GM21390 (cell line): ENCODE data around the gene FRYL.
A peak's percentile ranks its signal among the peaks of the same experiment; 100 is the strongest.
"Not testable (repeated sequence)": the region's sequence is repeated elsewhere in the genome, so short reads cannot be mapped to it uniquely, and the experiment has no call there.

Source experiments
- ATAC-seq: cut with Tn5 transposase; IDR thresholded peaks from one replicate; pipeline ENCODE4 v1.9.1; 2021; ENCODE audit not compliant: unreplicated experiment

FRYL gene

GRCh38 chr4:48668254-48669017 is 111.6 kb downstream of the FRYL start:
- ATAC-seq: peak; percentile 72

DNA sequence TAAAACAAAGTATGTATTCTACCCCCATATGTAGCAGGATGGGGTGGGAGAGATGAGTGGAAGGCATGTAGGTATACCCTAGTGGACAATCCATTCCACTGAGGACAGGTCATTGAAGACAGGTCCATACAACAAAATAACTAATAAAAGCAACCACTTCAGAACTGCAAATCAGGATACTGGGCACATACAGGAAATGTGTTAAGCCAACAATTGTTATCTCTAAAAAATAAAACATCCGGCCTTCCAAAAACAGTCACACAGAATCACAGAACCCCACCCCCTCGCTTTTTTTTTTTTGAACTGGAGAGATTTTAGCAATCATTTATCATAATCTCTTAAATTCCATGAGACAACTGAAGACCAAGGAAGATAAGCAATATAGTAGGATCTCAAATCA is 112.9 kb downstream of the FRYL start:
- ATAC-seq: no peak

DNA sequence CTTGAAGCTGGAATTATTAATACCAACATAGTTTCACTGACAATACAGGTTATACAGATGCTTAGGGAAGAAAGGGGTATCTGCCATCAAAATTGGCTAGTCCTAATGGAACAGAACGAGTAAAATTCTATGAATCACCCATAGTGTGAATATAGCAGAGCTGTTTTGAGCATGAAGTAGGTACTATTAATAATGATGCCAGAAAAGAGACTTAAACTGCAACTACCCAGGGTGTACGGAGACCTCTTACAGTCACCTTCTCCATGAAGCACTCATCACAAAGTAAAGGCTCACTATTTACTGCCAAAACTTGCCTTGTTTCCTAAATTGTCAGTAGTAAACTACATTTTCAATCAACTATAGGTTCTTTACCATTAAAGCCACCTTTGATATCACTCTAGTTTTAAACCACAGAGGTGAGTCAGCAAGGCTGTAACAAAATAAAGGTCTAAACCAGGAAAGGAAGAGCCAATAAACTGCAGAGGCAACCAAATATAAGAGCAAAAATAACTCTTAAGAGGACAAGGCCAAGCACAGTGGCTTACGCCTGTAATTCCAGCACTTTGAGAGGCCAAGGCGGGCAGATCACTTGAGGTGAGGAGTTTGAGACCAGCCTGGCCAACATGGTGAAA is 114.4 kb downstream of the FRYL start:
- ATAC-seq: no peak

- ATAC-seq: no peak
Observed at GRCh38 chr4:48664938-48665337, 115.1 kb downstream of the FRYL start.

- no peak for ATAC-seq
Observed at GRCh38 chr4:48661391-48661790, 118.7 kb downstream of the FRYL start.

GRCh38 chr4:48660347-48660746 is 119.7 kb downstream of the FRYL start:
- ATAC-seq: no peak

DNA sequence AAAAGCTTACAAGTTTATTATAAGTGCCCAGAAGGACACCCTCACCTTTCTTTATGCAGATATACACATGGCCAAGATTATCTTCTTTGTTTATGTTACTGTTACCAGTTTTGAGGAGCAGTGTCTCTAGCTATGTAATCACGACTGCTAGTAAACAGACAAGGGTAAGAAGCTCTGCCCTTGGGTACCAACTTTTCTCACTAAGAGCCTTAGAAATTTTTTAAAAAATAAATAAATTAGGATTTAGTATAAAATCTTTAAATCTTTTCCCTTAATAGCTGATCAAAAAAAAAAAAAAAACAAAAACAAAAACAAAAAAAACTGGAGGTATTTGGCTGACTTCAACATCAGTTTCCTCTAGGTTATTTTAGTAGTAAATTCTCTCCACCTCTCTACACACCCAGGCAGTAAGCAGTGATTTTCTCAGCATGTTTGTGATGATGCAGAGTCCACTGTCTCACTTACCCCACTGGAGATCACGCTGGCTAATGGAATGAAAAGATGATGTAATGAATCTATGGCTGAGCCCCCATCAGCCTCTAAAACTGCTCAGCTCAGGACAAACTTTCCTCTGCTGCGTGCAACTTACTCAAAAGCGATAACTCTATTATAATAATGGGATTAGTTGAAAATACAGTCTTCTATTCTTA is 125.9 kb downstream of the FRYL start:
- ATAC-seq: no peak

- no peak for ATAC-seq
Observed at GRCh38 chr4:48653217-48654014, 126.7 kb downstream of the FRYL start.

- no peak for ATAC-seq
Observed at GRCh38 chr4:48651914-48652313, 128.2 kb downstream of the FRYL start.

DNA sequence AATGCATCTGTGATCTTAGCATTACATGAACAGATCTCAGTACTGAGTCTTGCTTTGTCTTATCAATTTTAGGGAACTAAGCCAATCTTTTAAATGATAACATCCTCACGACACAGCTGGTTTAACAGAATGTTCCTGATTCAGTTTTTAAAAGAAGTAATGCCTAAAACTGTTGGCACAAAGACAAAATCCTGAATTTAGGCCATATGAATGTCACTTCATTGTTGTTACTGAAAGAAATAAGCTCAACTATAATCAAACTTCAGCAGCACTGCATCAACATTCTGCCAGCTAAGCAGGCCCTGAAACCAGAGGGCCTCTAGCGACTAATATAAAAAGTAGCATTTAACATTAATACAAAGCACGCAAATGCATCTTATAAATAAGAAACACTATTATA is 130.6 kb downstream of the FRYL start:
- ATAC-seq: no peak

DNA sequence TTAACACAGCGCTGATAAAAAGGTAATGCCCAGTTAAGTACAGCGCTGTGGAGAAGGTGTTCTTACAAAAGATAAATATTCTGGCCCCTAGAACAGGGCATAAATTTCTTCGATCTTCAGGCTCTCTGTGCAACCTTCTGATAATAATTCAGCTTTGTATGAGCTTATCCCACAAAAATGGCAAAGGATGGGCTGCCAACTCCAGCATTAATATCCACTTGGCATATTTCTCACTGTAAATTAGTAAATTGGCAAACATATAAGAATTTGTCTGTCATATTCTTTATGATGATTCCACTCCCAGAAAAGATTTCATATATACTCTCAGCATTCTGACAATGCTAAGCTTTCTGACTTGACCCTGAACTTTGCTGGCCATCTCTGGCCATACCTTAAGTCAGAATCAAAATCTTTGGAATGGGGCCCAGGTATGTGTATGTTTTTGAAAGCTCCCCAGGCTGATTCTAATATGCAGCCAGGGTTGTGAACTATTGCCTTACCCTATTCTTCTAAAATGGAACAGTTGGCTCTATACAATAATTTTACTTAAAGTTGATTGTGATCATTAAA is 134.8 kb downstream of the FRYL start:
- ATAC-seq: no peak

- no peak for ATAC-seq
Observed at GRCh38 chr4:48642421-48643374, 137.4 kb downstream of the FRYL start.

- no peak for ATAC-seq
Observed at GRCh38 chr4:48641401-48641800, 138.7 kb downstream of the FRYL start.

DNA sequence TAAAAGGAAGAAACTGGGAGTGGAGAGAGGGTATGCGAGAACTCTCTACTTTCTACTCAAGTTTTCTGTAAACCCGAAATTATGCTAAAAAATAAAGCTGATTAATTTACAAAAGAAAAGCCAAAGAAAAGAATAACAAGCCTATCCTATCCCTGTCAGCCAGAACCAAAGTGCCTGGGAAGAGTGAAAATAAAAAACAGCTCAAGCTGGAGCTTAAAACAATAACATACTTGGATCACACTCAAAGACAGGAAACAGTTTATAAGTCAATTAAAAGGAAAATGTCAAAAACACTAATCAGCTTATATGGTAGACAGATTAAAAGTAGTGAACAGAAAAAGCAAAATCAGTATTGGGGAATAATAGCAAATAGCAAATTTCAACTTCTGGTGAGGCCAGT is 139.4 kb downstream of the FRYL start:
- ATAC-seq: no peak

DNA sequence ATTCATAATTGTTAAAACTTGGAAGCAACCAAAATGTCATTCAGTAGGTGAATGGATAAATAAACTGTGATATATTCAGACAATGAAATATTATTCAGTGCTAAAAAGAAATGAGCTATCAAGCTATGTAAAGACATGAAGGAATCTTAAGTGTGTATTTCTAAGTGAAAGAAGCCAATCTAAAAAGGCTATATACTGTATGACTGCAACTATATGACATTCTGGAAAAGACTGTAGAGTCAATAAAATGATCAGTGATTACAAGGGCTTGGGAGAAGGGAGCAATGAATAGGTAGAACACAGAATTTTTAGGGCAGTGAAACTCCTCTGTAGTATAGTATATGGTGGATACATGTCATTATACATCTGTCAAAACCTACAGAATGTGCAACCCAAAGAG is 139.9 kb downstream of the FRYL start:
- no peak for ATAC-seq

GRCh38 chr4:48639807-48640206 is 140.3 kb downstream of the FRYL start:
- ATAC-seq: no peak

DNA sequence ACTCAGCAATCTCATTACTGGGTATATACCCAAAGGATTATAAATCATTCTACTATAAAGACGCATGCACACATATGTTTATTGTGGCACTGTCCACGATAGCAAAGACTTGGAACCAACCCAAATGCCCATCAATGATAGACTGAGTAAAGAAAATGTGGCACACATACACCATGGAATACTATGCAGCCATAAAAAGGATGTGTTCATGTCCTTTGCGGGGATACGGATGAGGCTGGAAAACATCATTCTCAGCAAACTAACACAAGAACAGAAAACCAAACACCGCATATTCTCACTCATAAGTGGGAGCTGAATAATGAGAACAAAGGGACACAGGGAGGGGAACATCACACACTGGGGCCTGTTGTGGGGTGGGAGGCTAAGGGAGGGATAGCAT is 141.5 kb downstream of the FRYL start:
- ATAC-seq: not testable (repeated sequence)

DNA sequence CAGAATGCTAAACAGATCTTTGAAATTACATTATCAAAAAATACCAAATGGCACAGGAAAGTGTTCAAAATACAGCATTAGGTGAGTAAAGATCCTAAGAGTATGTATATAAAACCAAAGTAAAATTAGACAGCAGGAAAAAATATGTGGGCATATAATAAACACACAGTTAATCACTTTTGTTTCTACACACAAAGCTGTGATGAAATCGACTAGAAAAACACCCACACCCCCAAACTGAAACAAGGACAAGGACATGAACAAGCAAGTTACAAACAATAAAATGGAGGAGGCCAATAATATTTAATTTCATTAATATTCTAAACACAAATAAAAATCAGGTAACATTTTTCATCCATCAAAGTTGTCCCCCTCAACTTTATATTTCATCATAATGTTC is 143.2 kb downstream of the FRYL start:
- ATAC-seq: no peak

DNA sequence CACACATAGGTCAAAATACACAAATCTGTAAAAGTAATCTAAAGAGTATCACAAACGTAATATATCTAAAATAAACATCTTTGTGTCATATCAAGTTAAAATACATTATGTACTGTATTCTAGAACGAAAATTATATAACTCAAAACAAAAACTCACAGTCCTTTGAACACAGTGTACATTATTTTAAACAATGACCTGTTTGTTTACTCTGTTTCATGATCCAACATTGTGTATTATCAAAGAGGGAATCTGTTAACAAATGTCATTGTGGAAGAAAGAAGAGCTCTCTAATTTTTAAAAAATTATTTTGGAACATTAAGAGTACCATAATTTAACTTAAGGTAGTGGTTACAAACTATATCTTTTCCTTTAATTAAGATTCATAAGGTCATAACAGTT is 144.1 kb downstream of the FRYL start:
- ATAC-seq: no peak

- ATAC-seq: no peak
Observed at GRCh38 chr4:48635310-48635709, 144.8 kb downstream of the FRYL start.
